Panc1 (cell line): ENCODE results near the gene ALKBH2. TPM values are rescaled to one million over a fixed set of nuclear protein-coding genes. Genes with fewer than 3 reads are reported as not detected.
"Not testable (repeated sequence)": the region's sequence is repeated elsewhere in the genome, so short reads cannot be mapped to it uniquely, and the experiment has no call there.

Experiments
- ATAC-seq: fragments of 200-7000 bp; cut with Tn5 transposase; 2 replicates; pipeline ENCODE4 v1.9.1; 2020; ENCODE audit warnings: mild to moderate bottlenecking, moderate library complexity
- BruUV-seq: library from RNA; stranded (reverse); fragments of 400-500 nt; replicated peaks from 2 replicates; lab custom pipeline; 2021; lab: Mats Ljungman, UMichigan
- CTCF ChIA-PET: fragments of 300-600 bp; sonication (Branson Sonifier 250); formaldehyde crosslinking; loops from one replicate; lab custom pipeline; 2022; ENCODE audit warnings: antibody characterized with exemption; lab: Charles Lee
- POLR2A ChIA-PET: fragments of 300-600 bp; sonication (Branson Sonifier 250); formaldehyde crosslinking; loops from one replicate; lab custom pipeline; 2022; ENCODE audit warnings: antibody characterized with exemption; lab: Charles Lee
- DNase-seq: peaks from one replicate; pipeline ENCODE4 v3.0.0-alpha.2; 2010; ENCODE audit warnings: low read depth, low spot score
- H3K27ac ChIP-seq: 2 replicates; pipeline ENCODE4 v1.5.1; 2011; ENCODE audit warnings: mild to moderate bottlenecking, low read length, inconsistent platforms
- H3K27me3 ChIP-seq: fragments of 200-500 bp; sonication (Bioruptor generic); 2 replicates; pipeline ENCODE4 v1.6.0; 2014; ENCODE audit warnings: low read length, inconsistent platforms; ENCODE audit not compliant: control insufficient read depth, insufficient read depth
- H3K36me3 ChIP-seq: fragments of 200-500 bp; sonication (Bioruptor generic); 2 replicates; pipeline ENCODE4 v1.5.1; 2014; ENCODE audit warnings: inconsistent platforms, mild to moderate bottlenecking, low read length, moderate library complexity; ENCODE audit not compliant: control insufficient read depth, insufficient read depth
- H3K4me1 ChIP-seq: 2 replicates; pipeline ENCODE4 v1.5.1; 2011; ENCODE audit warnings: inconsistent platforms, mild to moderate bottlenecking, low read length, moderate library complexity; ENCODE audit not compliant: control insufficient read depth, insufficient read depth
- H3K4me3 ChIP-seq, 2 experiments: 2 replicates each; pipeline ENCODE4 v1.5.1; 2011 to 2012; ENCODE audit warnings: low read depth in 2 of 2, low read length in 2 of 2, mild to moderate bottlenecking in 2 of 2, inconsistent platforms in 1 of 2, moderate library complexity in 1 of 2
- H3K9me3 ChIP-seq: fragments of 200-500 bp; sonication (Bioruptor generic); 2 replicates; pipeline ENCODE4 v1.5.1; 2014; ENCODE audit warnings: low read depth, mild to moderate bottlenecking, inconsistent platforms, low read length, moderate library complexity; ENCODE audit not compliant: control insufficient read depth, insufficient read depth
- POLR2AphosphoS5 ChIP-seq: IDR thresholded peaks from 2 replicates; pipeline ENCODE4 v1.6.1; 2012; ENCODE audit warnings: mild to moderate bottlenecking, low read depth, low read length, moderate library complexity
- SIN3A ChIP-seq: IDR thresholded peaks from 2 replicates; pipeline ENCODE4 v1.6.1; 2012; ENCODE audit warnings: low read depth, mild to moderate bottlenecking, low read length, moderate library complexity, borderline replicate concordance; ENCODE audit not compliant: insufficient read depth
- TCF7L2 ChIP-seq: IDR thresholded peaks from 2 replicates; pipeline ENCODE4 v1.6.1; 2011; ENCODE audit warnings: mild to moderate bottlenecking, low read depth, low read length, inconsistent platforms
- in situ Hi-C: cut with HindIII; loops from 2 replicates; pipeline ENCODE4 v1.10.0; 2016; ENCODE audit warnings: low sequenced_read_pairs, low pct_unique_long_range_greater_than_20kb
- intact Hi-C: fragments of 100-400 bp; cut with micrococcal nuclease; formaldehyde crosslinking; loops from one replicate; pipeline ENCODE4 v1.10.0; 2022; ENCODE audit not compliant: unreplicated experiment
- total RNA-seq: library from RNA; stranded (reverse); gene quantifications from one replicate; pipeline ENCODE4 v1.2.1, GENCODE V29; 2021; ENCODE audit not compliant: unreplicated experiment
- TF ChIP-seq, protein P1 (sequence below), 2 experiments: IDR thresholded peaks; 2 replicates each; pipeline ENCODE4 v1.6.1; 2011 to 2012; ENCODE audit warnings: low read depth in 2 of 2, control low read depth in 1 of 2, low read length in 1 of 2, mild to moderate bottlenecking in 1 of 2, moderate library complexity in 1 of 2; ENCODE audit not compliant: insufficient read depth in 1 of 2
- TF ChIP-seq, protein P2 (sequence below): fragments of 450-650 bp; IDR thresholded peaks from 2 replicates; pipeline ENCODE4 v1.5.1; 2017; ENCODE audit warnings: mild to moderate bottlenecking

The ALKBH2 gene
- total RNA-seq, 1 experiment from 2014 or later: 41.6 TPM

DNA sequence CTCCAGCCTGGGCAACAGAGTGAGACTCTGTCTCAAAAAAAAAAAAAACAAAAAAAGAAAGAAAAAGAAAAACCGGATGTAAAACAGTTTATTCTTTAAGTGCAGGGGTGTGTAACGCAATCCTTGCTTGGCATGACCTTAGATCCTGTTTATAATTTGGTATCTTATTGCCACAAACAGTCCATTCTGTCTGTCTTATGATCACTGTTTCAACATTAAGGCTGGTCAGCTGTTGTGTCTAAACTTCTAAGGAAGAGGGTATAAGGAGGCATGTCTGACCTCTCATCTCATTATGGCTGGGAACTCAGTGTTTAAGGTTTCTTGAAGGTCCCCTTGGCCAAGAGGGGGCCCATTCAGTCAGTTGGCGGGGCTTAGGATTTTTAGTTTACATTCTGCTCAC lies 44.6 kb downstream of the ALKBH2 start:
- intact Hi-C loops, H3K27ac ChIP-seq, BruUV-seq, H3K4me3 ChIP-seq, H3K27me3 ChIP-seq, ATAC-seq, H3K9me3 ChIP-seq, CTCF ChIA-PET, in situ Hi-C loops, H3K4me1 ChIP-seq, DNase-seq, H3K36me3 ChIP-seq: not testable (repeated sequence)
- POLR2A ChIA-PET: interaction anchor here (0.6 kb wide), 1 partner anchor 23 kb away, joined by 7 read pairs; no protein-coding TSS in a partner anchor

DNA sequence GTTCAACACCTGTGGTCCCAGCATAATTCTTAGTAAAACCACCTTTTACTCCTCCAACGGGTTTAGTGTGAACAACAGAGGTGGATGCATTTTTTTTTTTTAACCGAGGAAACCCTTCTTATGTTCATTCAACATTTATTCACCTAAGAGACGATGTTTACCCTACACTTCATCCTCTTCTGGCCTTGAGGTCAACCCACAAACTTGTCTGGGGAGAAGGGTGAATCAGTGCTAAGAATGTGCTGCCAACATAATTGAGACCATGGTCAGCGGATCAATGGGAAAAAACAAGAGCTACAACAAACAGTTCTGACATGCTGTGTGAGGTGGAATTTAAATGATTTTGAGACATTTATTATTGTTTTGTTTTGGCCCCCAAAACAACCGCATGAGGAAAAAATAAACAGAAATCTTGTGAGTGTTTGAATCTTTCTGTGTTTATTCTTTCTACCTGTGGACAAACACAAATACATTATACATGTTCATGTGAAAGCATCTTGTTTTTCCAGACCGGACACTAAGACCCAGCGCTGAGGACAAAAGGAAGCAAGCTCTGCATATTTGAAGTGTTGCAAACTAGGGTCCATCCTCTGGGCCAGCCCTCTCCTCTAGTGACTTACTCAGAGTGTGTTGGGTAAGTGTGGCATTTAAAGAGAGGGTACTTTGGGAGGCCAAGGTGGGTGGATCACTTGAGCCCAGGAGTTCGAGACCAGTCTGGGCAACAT lies 46.0 kb downstream of the ALKBH2 start:
- BruUV-seq: no TSS peak
- in situ Hi-C loops: no loop called here
- Histone ChIP-seq H3K9me3 (no peaks in the 10 kb centered on the region), H3K27ac (no peak overlapping the region), H3K27me3 (peaks cover 5% of the 10 kb centered on the region), H3K4me1 (no peaks in the 10 kb centered on the region), H3K36me3 (no peaks in the 10 kb centered on the region), H3K4me3 (no peak overlapping the region)
- CTCF ChIA-PET: interaction anchor here (0.7 kb wide), 1 partner anchor 131 kb away, joined by 3 read pairs; no protein-coding TSS in a partner anchor
- ATAC-seq (no peak), DNase-seq (no peak)
- intact Hi-C loops: no loop called here
- no peak for TF ChIP-seq POLR2AphosphoS5
- TF ChIP-seq, protein P1, sequence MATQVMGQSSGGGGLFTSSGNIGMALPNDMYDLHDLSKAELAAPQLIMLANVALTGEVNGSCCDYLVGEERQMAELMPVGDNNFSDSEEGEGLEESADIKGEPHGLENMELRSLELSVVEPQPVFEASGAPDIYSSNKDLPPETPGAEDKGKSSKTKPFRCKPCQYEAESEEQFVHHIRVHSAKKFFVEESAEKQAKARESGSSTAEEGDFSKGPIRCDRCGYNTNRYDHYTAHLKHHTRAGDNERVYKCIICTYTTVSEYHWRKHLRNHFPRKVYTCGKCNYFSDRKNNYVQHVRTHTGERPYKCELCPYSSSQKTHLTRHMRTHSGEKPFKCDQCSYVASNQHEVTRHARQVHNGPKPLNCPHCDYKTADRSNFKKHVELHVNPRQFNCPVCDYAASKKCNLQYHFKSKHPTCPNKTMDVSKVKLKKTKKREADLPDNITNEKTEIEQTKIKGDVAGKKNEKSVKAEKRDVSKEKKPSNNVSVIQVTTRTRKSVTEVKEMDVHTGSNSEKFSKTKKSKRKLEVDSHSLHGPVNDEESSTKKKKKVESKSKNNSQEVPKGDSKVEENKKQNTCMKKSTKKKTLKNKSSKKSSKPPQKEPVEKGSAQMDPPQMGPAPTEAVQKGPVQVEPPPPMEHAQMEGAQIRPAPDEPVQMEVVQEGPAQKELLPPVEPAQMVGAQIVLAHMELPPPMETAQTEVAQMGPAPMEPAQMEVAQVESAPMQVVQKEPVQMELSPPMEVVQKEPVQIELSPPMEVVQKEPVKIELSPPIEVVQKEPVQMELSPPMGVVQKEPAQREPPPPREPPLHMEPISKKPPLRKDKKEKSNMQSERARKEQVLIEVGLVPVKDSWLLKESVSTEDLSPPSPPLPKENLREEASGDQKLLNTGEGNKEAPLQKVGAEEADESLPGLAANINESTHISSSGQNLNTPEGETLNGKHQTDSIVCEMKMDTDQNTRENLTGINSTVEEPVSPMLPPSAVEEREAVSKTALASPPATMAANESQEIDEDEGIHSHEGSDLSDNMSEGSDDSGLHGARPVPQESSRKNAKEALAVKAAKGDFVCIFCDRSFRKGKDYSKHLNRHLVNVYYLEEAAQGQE (IDR thresholded peaks at IDR 0.05; ENCODE audit: insufficient read depth in 1 of 2, low read depth in 2 of 2, low read length in 1 of 2): no peak
- TF ChIP-seq, protein P2, sequence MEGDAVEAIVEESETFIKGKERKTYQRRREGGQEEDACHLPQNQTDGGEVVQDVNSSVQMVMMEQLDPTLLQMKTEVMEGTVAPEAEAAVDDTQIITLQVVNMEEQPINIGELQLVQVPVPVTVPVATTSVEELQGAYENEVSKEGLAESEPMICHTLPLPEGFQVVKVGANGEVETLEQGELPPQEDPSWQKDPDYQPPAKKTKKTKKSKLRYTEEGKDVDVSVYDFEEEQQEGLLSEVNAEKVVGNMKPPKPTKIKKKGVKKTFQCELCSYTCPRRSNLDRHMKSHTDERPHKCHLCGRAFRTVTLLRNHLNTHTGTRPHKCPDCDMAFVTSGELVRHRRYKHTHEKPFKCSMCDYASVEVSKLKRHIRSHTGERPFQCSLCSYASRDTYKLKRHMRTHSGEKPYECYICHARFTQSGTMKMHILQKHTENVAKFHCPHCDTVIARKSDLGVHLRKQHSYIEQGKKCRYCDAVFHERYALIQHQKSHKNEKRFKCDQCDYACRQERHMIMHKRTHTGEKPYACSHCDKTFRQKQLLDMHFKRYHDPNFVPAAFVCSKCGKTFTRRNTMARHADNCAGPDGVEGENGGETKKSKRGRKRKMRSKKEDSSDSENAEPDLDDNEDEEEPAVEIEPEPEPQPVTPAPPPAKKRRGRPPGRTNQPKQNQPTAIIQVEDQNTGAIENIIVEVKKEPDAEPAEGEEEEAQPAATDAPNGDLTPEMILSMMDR: no peak
- TF ChIP-seq TCF7L2: no peak
- TF ChIP-seq SIN3A: no peak
- POLR2A ChIA-PET: no interaction called here

DNA sequence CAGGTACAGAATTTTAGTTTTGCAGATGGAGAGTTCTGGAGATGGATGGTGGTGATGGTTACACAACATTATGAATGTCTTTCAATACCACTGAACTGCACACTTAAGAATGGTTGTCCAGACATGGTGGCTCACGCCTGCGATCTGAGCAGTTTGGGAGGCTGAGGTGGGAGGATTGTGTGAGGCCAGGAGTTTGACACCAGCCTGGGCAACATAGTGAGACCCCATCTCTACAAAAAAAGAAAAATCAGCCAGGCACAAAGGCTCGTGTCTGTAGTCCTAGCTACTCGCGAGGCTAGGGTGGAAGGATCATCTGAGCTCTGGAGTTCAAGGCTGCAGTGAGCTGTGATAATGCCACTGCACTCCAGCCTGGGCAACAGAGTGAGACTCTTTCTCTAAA lies 49.0 kb downstream of the ALKBH2 start:
- H3K27me3 ChIP-seq: peaks cover 10% of the 10 kb centered on the region
- no peaks in the 10 kb centered on the region; the same call in 1 of the 2 replicates for H3K9me3 ChIP-seq
- DNase-seq (no peak), ATAC-seq (no peak)
- no peaks in the 10 kb centered on the region for H3K36me3 ChIP-seq
- TF ChIP-seq POLR2AphosphoS5 (no peak), TCF7L2 (no peak), SIN3A (no peak)
- TF ChIP-seq, protein P2: no peak
- TF ChIP-seq, protein P1 (IDR thresholded peaks at IDR 0.05; ENCODE audit: insufficient read depth in 1 of 2, low read depth in 2 of 2, low read length in 1 of 2): no peak
- in situ Hi-C loops (no loop called here), intact Hi-C loops (no loop called here)
- H3K27ac ChIP-seq: no peak overlapping the region
- CTCF ChIA-PET: no interaction called here
- H3K4me3 ChIP-seq: no peak overlapping the region
- no peaks in the 10 kb centered on the region for H3K4me1 ChIP-seq
- POLR2A ChIA-PET: no interaction called here
- no TSS peak for BruUV-seq
